Tibial nerve (tissue), 4 donors: ENCODE data around the gene CD93.

Source experiments
- CTCF ChIP-seq, 5 experiments: fragments of 200-600 bp in 3 of 5; fragments of 450-650 bp in 2 of 5; sonication (generic) in 3 of 5; IDR thresholded peaks; one replicate each; pipeline ENCODE4 v1.5.1; 2016 to 2019; ENCODE audit warnings: antibody characterized with exemption in 5 of 5, mild to moderate bottlenecking in 3 of 5, moderate library complexity in 2 of 5
- EP300 ChIP-seq, 2 donors: sonication (generic); formaldehyde crosslinking; IDR thresholded peaks; one replicate each; pipeline ENCODE4 v1.6.1; 2017; ENCODE audit warnings: antibody characterized with exemption in 2 of 2, mild to moderate bottlenecking in 1 of 2
- POLR2A ChIP-seq, 2 donors: fragments of 450-650 bp; IDR thresholded peaks; one replicate each; pipeline ENCODE4 v1.6.1; 2017; ENCODE audit warnings: antibody characterized with exemption in 2 of 2, mild to moderate bottlenecking in 2 of 2, moderate library complexity in 2 of 2

- TF ChIP-seq EP300 (IDR thresholded peaks at IDR 0.05) (peak; percentile 84 to 93), CTCF (IDR thresholded peaks at IDR 0.05) (no peak), POLR2A (IDR thresholded peaks at IDR 0.05) (no peak)
Observed at GRCh38 chr20:23103284-23104018, 17.3 kb upstream of the CD93 start.
